T-helper 2 cell treated with Interferon-gamma antibody and Interleukin-4, amounts not matched to agents 100 ng/mL and 5 ng/mL, for 36 hours (primary cell): ENCODE measurements around the gene GPC3. TPM values are rescaled to one million over a fixed set of nuclear protein-coding genes. Genes with fewer than 3 reads are reported as not detected.

Source experiments
- intact Hi-C: fragments of 100-400 bp; cut with micrococcal nuclease; formaldehyde crosslinking; loops from one replicate; pipeline ENCODE4 v1.15.1; 2023
- total RNA-seq: library from RNA; stranded (reverse); gene quantifications from 2 replicates; pipeline ENCODE4 v1.2.3, GENCODE V29; 2022

Gene GPC3
- total RNA-seq, 1 donor from 2014 or later: 0.45 TPM

DNA sequence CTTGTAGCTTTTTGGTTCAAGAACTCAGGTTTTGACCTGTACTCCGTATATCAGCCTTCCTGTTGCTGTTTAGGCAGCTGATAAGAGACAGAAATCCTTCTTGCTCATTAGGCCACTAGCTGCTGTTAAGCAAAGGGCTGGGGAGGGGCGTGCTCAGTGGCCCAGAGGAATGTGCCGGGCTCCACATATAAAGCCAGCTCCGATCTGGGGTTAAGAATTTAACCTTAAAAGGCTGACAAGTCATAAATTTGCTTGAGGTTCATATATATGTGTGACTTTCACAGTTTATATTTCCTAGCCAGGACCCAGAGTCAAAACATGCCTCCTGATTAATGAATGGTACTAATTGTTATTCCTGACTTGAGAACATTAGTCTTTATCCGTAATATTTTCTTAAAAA, 15.3 kb downstream of the GPC3 start:
- intact Hi-C loops: no loop called here

- intact Hi-C loops: no loop called here
Observed at GRCh38 chrX:133969191-133969590, 16.2 kb downstream of the GPC3 start.

DNA sequence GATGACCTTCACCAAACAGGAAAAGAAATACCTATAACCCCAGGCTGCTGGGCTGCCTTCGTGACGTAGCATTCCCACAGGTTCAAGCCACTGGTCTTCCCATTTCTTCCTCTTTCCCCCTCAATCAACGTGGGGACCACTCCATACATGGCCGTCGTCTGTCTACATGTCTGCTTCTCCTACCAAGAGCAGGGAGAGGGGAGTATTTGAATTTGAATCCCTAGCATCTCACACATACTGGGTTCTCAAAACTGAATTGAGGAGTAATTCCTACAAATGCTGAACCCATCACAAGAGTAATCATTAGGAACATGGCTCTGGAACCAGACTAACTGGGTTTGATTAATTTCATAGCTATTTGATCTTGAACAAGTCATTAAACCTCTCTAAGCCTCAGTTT, 17.3 kb downstream of the GPC3 start:
- intact Hi-C loops: no loop called here

GRCh38 chrX:133966199-133966598, 19.2 kb downstream of the GPC3 start:
- intact Hi-C loops: no loop called here

DNA sequence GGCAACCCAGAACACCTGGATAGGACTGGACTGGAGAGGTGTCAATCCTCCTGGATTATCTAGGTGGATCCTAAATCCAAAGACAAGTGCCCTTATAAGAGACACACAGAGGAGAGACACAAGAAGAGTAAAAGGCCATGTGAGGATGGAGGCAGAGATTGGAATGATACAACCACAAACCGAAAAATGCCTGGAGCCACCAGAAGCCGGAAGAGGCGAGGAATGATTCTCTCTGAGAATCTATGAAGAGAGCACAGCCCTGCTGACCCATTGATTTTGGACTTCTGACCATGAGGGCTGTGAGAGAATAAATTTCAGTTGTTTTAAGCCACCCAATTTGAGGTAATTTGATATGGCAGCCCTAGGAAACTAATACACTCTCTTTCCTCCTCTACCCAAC, 20.1 kb downstream of the GPC3 start:
- intact Hi-C loops: no loop called here

DNA sequence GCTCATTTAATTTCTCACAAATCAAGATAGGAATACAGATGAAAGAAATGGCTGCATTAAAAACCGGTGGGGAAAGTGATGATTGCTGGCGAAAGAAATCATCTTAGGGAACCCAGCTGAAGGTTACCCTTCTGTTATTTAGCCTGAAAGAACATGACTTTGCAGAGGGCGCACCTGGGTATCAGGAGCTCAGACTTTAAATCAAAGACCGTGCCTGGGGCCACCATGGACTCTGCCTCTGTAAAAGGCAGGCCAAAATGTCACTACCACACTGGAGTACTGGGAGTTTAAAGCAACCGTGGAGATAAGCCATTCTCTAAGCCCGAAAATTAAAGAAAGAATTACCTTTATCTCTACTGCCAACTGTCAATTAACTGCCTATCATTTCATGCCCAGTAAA, 24.3 kb downstream of the GPC3 start:
- intact Hi-C loops: no loop called here

- intact Hi-C loops: no loop called here
Observed at GRCh38 chrX:133959972-133960371, 25.4 kb downstream of the GPC3 start.

- intact Hi-C loops: no loop called here
Observed at GRCh38 chrX:133958997-133959688, 26.3 kb downstream of the GPC3 start.

DNA sequence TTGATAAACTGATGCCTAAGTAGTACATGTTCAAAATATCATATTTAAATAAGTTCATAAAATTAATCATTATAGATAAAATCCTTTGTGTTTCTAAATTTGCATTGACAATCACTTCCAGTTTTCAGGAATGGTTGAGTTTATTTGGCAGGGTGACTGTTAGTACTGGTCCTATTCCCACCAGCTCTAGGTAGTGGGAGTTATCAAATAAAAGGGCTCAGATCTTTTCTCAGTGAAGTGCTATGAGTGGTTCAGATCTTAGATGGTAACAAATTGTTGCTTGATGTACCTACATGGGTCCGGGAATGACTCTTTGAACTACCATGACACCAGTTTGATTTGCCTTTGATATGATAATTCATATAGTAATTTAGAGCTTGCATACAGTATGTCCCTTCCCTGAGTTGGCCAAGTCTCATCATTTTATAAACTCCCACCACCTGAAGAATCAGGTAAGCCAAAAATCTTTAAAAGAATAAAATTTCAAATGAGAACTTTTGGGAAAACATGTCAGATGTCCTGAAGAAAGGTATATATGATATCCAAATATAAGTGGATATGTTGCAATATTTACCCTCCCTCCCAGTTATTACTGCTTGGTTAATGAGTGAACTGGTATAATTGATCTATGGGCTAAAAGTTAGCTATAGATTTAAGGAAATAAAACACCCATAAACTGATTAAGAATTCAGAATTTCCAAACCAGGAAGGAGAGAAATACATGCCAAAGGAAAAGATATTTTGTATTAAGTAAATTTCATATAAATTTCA, 28.6 kb downstream of the GPC3 start:
- intact Hi-C loops: no loop called here

DNA sequence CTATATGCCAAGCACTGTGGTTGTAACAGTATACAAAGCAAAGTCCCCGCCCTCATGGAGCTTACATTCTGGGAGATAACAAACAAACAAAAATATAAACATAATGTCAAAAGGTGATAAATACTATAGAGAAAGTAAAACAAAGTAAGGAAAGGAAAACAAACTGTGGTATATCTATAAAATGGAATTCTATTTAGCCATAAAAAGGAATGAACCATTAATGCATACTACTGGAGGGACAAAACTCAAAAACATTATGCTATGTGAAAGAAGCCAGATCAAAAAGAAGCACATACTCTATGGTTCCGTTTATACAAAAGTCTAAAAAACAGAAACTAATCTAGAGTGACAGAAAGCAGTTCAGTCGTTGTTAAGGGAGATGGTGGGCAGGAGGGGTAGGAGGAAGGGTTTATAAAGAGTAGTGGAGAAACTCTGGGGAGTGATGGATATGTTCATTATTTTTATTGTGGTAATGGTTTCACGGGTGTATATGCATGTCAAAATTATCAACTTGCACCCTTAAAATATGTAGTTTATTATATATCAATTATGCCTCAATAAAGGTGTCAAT, 31.5 kb downstream of the GPC3 start:
- intact Hi-C loops: no loop called here

DNA sequence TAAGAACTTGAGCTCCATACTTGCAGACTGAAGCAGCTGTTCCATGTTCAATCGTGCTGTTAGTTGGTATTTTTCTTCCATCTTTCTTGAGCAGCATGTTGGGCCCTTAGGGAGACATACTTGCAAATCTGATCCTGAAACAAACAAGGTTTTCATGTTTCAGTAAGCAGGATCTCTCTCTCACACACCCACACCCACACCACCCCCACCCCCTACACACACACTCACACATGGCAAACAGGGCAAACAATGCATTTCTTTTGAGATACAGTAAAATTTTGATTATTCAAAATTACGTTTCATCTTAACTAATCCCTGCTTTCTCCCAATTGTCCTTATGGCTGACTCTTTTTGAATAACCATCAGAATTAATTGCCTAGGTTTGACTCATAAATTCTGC, 32.3 kb downstream of the GPC3 start:
- intact Hi-C loops: no loop called here

GRCh38 chrX:133951098-133951497, 34.3 kb downstream of the GPC3 start:
- intact Hi-C loops: no loop called here

DNA sequence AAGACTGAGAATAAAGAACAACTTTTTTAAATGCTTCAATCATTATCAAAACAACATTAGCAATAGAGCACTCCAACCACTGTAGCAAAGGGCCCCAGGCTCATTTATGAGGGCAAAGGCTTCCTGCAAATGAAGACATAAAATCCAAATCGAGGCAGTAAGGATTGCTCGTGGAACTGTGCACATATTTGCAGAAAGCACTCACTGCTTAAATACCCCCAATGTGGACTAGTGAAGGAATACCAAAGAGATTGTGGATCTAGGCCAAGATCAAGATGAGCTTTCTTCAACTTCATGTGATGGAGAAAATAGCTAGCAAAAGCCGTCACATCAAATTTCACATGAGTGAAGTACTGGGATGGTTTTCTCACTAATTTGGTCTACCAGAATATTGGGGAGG, 35.2 kb downstream of the GPC3 start:
- intact Hi-C loops: no loop called here

DNA sequence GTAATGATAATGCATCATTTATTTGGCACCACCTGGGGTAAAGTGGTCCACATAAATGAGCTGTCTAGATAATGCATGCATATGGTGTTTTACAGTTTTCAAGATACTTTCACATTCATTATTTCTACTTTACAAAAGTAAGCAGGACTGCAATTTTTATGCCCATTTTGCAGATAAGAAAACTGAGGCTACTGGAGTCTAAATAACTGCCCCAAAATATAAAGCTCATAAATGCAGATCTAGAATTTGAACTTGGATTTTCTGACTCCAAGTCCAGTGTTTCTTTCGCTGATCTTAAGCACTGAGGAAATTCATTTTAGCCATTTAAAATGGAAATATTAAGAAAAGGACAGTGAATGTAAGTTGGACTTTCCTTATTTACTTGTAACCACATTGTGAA, 36.5 kb downstream of the GPC3 start:
- intact Hi-C loops: no loop called here

- intact Hi-C loops: no loop called here
Observed at GRCh38 chrX:133947996-133948395, 37.4 kb downstream of the GPC3 start.

DNA sequence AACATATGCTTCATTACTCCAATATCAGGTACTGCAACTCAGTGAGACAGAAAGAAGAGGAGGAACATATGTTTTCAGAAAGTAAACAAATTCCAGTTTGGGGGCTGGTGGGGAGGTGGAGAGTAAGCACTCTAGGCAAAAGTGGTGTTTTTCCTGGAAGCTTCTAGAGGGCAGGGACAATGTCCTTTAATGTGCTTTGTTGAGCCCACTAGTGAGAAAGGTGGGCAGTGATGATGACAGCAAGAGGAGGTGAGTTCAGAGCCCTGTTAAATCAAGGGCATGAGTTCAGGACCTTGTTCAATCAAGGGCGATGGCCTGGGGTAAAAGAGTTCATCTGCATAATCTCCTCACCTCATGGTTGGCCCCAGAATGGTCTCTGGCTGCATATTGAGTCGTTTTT, 38.4 kb downstream of the GPC3 start:
- intact Hi-C loops: no loop called here

- intact Hi-C loops: no loop called here
Observed at GRCh38 chrX:133943507-133943906, 41.9 kb downstream of the GPC3 start.

DNA sequence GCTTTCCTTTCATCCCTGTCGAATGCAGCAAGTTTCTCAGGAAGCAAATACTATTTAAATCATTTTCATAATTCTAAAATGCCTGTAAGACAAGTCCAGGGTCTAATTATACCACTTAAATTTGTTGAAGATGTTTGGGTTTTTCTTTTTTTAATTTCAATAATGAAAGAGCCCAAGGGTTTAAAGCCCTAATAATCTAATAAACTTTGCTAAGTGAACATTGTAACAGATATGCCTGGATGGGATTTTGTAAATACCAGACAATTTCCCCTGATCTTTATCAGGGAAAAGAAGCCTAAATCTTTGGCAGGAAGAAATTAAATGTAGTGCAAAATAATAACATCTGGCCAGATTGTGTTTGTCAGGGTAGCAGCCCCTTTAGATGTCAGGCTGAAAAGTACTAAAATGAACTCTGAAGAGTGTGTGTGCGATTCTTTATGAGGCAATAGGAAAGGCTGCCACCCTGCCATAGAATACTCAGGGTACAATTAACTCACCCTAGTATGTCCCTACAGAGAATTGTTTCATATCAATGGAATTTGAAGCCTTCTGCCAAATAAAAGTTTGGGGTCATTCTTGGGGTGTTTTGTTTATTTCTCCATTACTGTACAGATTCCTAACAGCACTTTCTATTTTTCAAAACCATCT, 45.6 kb downstream of the GPC3 start:
- intact Hi-C loops: no loop called here

DNA sequence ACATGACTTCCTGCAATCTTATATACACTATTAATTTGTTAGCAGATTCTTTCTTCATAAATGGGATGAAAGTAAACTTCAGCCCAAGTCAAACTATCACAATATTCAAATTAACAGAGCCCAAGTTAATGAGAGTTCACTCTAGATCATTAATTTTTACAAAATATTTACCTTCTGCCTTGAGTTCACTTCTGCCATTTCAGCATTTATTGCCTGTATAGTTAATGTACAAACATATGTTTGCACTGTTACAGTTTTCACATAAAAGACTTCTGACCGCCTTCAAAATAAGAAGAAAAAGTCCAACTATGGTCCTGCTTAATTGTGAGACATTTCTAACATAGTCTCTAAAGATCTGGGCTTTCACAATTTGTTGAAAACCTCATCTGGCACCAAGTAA, 46.9 kb downstream of the GPC3 start:
- intact Hi-C loops: no loop called here

DNA sequence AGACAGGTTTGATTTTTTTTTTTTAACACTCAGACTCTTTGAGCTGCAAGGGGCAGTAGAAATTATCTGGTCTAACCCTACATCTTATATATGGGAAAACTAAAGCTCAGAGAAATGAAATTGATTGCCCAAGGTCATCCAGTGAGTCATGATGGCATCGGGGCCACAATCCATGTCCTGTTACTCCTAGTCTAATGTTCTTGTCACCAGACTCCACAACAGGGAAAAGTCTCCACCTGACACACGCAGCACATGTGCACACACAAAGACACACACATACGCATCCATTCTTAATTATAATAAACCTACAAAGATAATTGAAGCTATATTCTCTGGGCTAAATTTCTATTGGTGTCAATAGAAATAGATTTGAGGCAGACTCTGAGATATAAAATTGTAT, 48.4 kb downstream of the GPC3 start:
- intact Hi-C loops: no loop called here

DNA sequence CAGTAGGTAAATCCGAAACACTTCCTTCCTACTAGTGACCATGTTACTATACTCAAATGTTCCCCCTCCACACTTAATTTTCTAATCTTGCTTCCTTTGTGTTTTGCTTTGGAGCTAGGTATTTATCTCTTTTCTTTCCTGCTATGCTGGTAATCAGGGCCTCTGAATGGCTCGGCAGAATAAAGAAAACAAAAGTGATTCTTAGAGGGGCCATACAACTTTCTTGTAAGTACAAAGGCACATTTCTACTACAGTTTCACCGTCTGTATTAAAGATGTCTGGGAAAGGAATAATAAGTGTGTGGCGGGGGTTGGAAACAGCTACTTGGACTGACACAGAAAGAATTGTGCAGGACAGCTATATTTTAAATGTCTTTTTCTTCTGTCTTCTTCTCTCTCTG, 50.3 kb downstream of the GPC3 start:
- intact Hi-C loops: no loop called here

- intact Hi-C loops: no loop called here
Observed at GRCh38 chrX:133933316-133933715, 52.1 kb downstream of the GPC3 start.
